WTC11 (cell line): Measurements from ENCODE around the gene NTN4. TPM values are rescaled to one million over a fixed set of nuclear protein-coding genes. Genes with fewer than 3 reads are reported as not detected.
A peak's percentile ranks its signal among the peaks of the same experiment; 100 is the strongest.

Experiments used
- ATAC-seq: fragments of 200-7000 bp; cut with Tn5 transposase; 2 replicates; pipeline ENCODE4 v1.10.0; 2021; ENCODE audit warnings: mild to moderate bottlenecking, moderate library complexity
- CTCF ChIA-PET: fragments of 300-600 bp; sonication (Branson Sonifier 250); formaldehyde crosslinking; loops from one replicate; lab custom pipeline; 2021; ENCODE audit warnings: antibody characterized with exemption; lab: Charles Lee
- POLR2A ChIA-PET: fragments of 350-600 bp; sonication (Branson Sonifier 250); formaldehyde crosslinking; loops from one replicate; lab custom pipeline; 2021; ENCODE audit warnings: antibody characterized with exemption; lab: Charles Lee
- DNase-seq: peaks from one replicate; pipeline ENCODE4 v3.0.0; 2021; ENCODE audit warnings: low spot score
- H3K27ac Mint-ChIP-seq: 2 replicates; pipeline ENCODE4 v1.8.0; 2021; ENCODE audit warnings: mixed read lengths
- H3K27me3 Mint-ChIP-seq: 2 replicates; pipeline ENCODE4 v1.8.0; 2021; ENCODE audit warnings: low read depth, mild to moderate bottlenecking, moderate library complexity, mixed read lengths
- H3K36me3 Mint-ChIP-seq: 2 replicates; pipeline ENCODE4 v1.8.0; 2021; ENCODE audit warnings: mixed read lengths
- H3K4me1 Mint-ChIP-seq: 2 replicates; pipeline ENCODE4 v1.8.0; 2022; ENCODE audit warnings: mixed read lengths
- H3K4me3 Mint-ChIP-seq: 2 replicates; pipeline ENCODE4 v1.8.0; 2021; ENCODE audit warnings: mild to moderate bottlenecking, moderate library complexity, mixed read lengths
- H3K9me3 Mint-ChIP-seq: 2 replicates; pipeline ENCODE4 v1.8.0; 2021; ENCODE audit warnings: mixed read lengths
- AFF4 ChIP-seq: sonication (generic); formaldehyde crosslinking; IDR thresholded peaks from 2 replicates; pipeline ENCODE4 v1.8.1; 2023; ENCODE audit warnings: mild to moderate bottlenecking, missing genetic modification reagents, borderline replicate concordance
- ATF1 ChIP-seq: sonication (generic); formaldehyde crosslinking; IDR thresholded peaks from 2 replicates; pipeline ENCODE4 v1.8.1; 2023; ENCODE audit warnings: mild to moderate bottlenecking, moderate library complexity, missing genetic modification reagents
- CREM ChIP-seq: sonication (generic); formaldehyde crosslinking; IDR thresholded peaks from 2 replicates; pipeline ENCODE4 v1.8.1; 2022; ENCODE audit warnings: mild to moderate bottlenecking, missing genetic modification reagents, moderate library complexity
- E2F4 ChIP-seq: sonication (generic); formaldehyde crosslinking; IDR thresholded peaks from 2 replicates; pipeline ENCODE4 v1.8.1; 2022; ENCODE audit warnings: low read depth, mild to moderate bottlenecking, moderate library complexity, missing genetic modification reagents, borderline replicate concordance
- EMX1 ChIP-seq: fragments of 250-450 bp; sonication (Bioruptor Pico); IDR thresholded peaks from 2 replicates; pipeline ENCODE4 v1.8.0; 2021; ENCODE audit warnings: mild to moderate bottlenecking
- ETV6 ChIP-seq: sonication (generic); formaldehyde crosslinking; IDR thresholded peaks from 2 replicates; pipeline ENCODE4 v1.8.1; 2022; ENCODE audit warnings: mild to moderate bottlenecking, missing genetic modification reagents
- KAT7 ChIP-seq: sonication (generic); formaldehyde crosslinking; IDR thresholded peaks from 2 replicates; pipeline ENCODE4 v1.8.1; 2023; ENCODE audit warnings: missing genetic modification reagents, mild to moderate bottlenecking, borderline replicate concordance
- OVOL2 ChIP-seq: fragments of 250-450 bp; sonication (Bioruptor Pico); IDR thresholded peaks from 2 replicates; pipeline ENCODE4 v1.9.0; 2021; ENCODE audit warnings: mild to moderate bottlenecking, borderline replicate concordance
- SMAD4 ChIP-seq: sonication (generic); formaldehyde crosslinking; IDR thresholded peaks from 2 replicates; pipeline ENCODE4 v1.8.0; 2022; ENCODE audit warnings: mild to moderate bottlenecking, missing genetic modification reagents
- USF2 ChIP-seq: sonication (generic); formaldehyde crosslinking; IDR thresholded peaks from 2 replicates; pipeline ENCODE4 v1.8.1; 2023; ENCODE audit warnings: mild to moderate bottlenecking, missing genetic modification reagents, moderate library complexity
- ZNF138 ChIP-seq: sonication (generic); formaldehyde crosslinking; conservative IDR thresholded peaks from 2 replicates; pipeline ENCODE4 v1.8.1; 2022; ENCODE audit warnings: mild to moderate bottlenecking, moderate library complexity, missing genetic modification reagents
- ZNF416 ChIP-seq: fragments of 250-450 bp; sonication (Bioruptor Pico); IDR thresholded peaks from 2 replicates; pipeline ENCODE4 v1.9.0; 2021; ENCODE audit warnings: mild to moderate bottlenecking, inconsistent platforms
- ZNF423 ChIP-seq: fragments of 250-450 bp; sonication (Bioruptor Pico); IDR thresholded peaks from 2 replicates; pipeline ENCODE4 v2.1.2; 2022; ENCODE audit warnings: mild to moderate bottlenecking, moderate library complexity
- total RNA-seq: library from RNA; stranded (reverse); gene quantifications from 3 replicates; pipeline ENCODE4 v1.2.3, GENCODE V29; 2021
- TF ChIP-seq, protein P1 (sequence below): sonication (generic); formaldehyde crosslinking; IDR thresholded peaks from 2 replicates; pipeline ENCODE4 v1.8.0; 2022; ENCODE audit warnings: mild to moderate bottlenecking, missing genetic modification reagents
- TF ChIP-seq, protein P2 (sequence below): fragments of 250-450 bp; sonication (Bioruptor Pico); IDR thresholded peaks from 2 replicates; pipeline ENCODE4 v2.1.2; 2022; ENCODE audit warnings: mild to moderate bottlenecking, moderate library complexity
- TF ChIP-seq, protein P3 (sequence below): sonication (generic); formaldehyde crosslinking; IDR thresholded peaks from 2 replicates; pipeline ENCODE4 v1.8.1; 2022; ENCODE audit warnings: mild to moderate bottlenecking, moderate library complexity, missing genetic modification reagents
- TF ChIP-seq, protein P4 (sequence below): fragments of 200-600 bp; IDR thresholded peaks from 2 replicates; pipeline ENCODE4 v1.8.0; 2022; ENCODE audit warnings: antibody characterized with exemption
- TF ChIP-seq, protein P5 (sequence below): sonication (generic); formaldehyde crosslinking; IDR thresholded peaks from 2 replicates; pipeline ENCODE4 v1.8.0; 2023; ENCODE audit warnings: missing genetic modification reagents, mild to moderate bottlenecking, borderline replicate concordance

NTN4 gene
- total RNA-seq, 1 experiment from 2014 or later = 2.7 TPM

GRCh38 chr12:95718772-95719171 lies 71.8 kb downstream of the NTN4 start:
- Mint-ChIP-seq H3K4me1 (peaks cover 28% of the 10 kb centered on the region), H3K36me3 (no peaks in the 10 kb centered on the region), H3K4me3 (no peak overlapping the region), H3K27ac (no peak overlapping the region), H3K9me3 (no peaks in the 10 kb centered on the region)
- ChIA-PET CTCF (no interaction called here), POLR2A (no interaction called here)
- TF ChIP-seq, protein P1, sequence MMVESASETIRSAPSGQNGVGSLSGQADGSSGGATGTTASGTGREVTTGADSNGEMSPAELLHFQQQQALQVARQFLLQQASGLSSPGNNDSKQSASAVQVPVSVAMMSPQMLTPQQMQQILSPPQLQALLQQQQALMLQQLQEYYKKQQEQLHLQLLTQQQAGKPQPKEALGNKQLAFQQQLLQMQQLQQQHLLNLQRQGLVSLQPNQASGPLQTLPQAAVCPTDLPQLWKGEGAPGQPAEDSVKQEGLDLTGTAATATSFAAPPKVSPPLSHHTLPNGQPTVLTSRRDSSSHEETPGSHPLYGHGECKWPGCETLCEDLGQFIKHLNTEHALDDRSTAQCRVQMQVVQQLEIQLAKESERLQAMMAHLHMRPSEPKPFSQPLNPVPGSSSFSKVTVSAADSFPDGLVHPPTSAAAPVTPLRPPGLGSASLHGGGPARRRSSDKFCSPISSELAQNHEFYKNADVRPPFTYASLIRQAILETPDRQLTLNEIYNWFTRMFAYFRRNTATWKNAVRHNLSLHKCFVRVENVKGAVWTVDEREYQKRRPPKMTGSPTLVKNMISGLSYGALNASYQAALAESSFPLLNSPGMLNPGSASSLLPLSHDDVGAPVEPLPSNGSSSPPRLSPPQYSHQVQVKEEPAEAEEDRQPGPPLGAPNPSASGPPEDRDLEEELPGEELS (CRISPR knock-in tag) = no peak
- TF ChIP-seq ZNF138 (CRISPR knock-in tag) (no peak), ZNF423 (CRISPR knock-in tag) (no peak)
- TF ChIP-seq, protein P2, sequence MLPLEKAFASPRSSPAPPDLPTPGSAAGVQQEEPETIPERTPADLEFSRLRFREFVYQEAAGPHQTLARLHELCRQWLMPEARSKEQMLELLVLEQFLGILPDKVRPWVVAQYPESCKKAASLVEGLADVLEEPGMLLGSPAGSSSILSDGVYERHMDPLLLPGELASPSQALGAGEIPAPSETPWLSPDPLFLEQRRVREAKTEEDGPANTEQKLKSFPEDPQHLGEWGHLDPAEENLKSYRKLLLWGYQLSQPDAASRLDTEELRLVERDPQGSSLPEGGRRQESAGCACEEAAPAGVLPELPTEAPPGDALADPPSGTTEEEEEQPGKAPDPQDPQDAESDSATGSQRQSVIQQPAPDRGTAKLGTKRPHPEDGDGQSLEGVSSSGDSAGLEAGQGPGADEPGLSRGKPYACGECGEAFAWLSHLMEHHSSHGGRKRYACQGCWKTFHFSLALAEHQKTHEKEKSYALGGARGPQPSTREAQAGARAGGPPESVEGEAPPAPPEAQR (CRISPR knock-in tag) = no peak
- TF ChIP-seq, protein P3, sequence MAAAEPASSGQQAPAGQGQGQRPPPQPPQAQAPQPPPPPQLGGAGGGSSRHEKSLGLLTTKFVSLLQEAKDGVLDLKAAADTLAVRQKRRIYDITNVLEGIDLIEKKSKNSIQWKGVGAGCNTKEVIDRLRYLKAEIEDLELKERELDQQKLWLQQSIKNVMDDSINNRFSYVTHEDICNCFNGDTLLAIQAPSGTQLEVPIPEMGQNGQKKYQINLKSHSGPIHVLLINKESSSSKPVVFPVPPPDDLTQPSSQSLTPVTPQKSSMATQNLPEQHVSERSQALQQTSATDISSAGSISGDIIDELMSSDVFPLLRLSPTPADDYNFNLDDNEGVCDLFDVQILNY (CRISPR knock-in tag) = no peak
- TF ChIP-seq, all 79 proteins: peak for 0
- no peak for DNase-seq
- H3K27me3 Mint-ChIP-seq = no peaks in the 10 kb centered on the region
- ATAC-seq = no peak

DNA sequence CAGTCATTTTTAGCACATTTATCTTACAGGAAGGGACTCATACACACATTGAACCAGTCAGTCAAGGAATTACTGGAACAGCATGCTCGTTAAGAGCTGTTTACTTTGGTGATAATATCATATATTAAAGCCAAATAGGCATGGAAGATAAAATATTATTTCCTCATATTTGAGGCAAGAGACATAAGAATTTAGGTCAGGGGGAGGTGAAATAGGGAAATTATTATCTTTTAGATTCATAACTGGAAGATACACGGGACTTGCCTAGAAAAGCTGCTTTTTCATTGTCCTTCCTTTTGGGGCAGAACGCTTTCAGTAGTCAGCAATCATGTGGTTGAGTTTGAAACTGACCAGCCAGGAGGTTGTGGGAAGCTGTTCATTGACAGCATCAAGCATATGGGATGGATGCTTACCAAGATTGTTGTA lies 72.5 kb downstream of the NTN4 start:
- Mint-ChIP-seq H3K4me1 (peaks cover 25% of the 10 kb centered on the region), H3K27ac (peak overlapping the region; percentile 68; the same call in 1 of the 2 replicates), H3K27me3 (no peaks in the 10 kb centered on the region), H3K36me3 (no peaks in the 10 kb centered on the region), H3K9me3 (no peaks in the 10 kb centered on the region), H3K4me3 (no peak overlapping the region)
- POLR2A ChIA-PET = interaction anchor here (0.5 to 0.6 kb wide), 2 partner anchors 12 to 80 kb away, joined by 3 to 5 read pairs; no protein-coding TSS in a partner anchor
- no peak for DNase-seq
- ATAC-seq = no peak
- CTCF ChIA-PET = no interaction called here
- no peak for TF ChIP-seq SMAD4
- TF ChIP-seq KAT7 (CRISPR knock-in tag) = no peak
- no peak for TF ChIP-seq CREM
- TF ChIP-seq ZNF416 (CRISPR knock-in tag) = no peak
- TF ChIP-seq, protein P4, sequence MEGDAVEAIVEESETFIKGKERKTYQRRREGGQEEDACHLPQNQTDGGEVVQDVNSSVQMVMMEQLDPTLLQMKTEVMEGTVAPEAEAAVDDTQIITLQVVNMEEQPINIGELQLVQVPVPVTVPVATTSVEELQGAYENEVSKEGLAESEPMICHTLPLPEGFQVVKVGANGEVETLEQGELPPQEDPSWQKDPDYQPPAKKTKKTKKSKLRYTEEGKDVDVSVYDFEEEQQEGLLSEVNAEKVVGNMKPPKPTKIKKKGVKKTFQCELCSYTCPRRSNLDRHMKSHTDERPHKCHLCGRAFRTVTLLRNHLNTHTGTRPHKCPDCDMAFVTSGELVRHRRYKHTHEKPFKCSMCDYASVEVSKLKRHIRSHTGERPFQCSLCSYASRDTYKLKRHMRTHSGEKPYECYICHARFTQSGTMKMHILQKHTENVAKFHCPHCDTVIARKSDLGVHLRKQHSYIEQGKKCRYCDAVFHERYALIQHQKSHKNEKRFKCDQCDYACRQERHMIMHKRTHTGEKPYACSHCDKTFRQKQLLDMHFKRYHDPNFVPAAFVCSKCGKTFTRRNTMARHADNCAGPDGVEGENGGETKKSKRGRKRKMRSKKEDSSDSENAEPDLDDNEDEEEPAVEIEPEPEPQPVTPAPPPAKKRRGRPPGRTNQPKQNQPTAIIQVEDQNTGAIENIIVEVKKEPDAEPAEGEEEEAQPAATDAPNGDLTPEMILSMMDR = no peak
- no peak for TF ChIP-seq AFF4 (CRISPR knock-in tag)
- no peak for TF ChIP-seq ZNF138 (CRISPR knock-in tag)
- TF ChIP-seq, protein P5, sequence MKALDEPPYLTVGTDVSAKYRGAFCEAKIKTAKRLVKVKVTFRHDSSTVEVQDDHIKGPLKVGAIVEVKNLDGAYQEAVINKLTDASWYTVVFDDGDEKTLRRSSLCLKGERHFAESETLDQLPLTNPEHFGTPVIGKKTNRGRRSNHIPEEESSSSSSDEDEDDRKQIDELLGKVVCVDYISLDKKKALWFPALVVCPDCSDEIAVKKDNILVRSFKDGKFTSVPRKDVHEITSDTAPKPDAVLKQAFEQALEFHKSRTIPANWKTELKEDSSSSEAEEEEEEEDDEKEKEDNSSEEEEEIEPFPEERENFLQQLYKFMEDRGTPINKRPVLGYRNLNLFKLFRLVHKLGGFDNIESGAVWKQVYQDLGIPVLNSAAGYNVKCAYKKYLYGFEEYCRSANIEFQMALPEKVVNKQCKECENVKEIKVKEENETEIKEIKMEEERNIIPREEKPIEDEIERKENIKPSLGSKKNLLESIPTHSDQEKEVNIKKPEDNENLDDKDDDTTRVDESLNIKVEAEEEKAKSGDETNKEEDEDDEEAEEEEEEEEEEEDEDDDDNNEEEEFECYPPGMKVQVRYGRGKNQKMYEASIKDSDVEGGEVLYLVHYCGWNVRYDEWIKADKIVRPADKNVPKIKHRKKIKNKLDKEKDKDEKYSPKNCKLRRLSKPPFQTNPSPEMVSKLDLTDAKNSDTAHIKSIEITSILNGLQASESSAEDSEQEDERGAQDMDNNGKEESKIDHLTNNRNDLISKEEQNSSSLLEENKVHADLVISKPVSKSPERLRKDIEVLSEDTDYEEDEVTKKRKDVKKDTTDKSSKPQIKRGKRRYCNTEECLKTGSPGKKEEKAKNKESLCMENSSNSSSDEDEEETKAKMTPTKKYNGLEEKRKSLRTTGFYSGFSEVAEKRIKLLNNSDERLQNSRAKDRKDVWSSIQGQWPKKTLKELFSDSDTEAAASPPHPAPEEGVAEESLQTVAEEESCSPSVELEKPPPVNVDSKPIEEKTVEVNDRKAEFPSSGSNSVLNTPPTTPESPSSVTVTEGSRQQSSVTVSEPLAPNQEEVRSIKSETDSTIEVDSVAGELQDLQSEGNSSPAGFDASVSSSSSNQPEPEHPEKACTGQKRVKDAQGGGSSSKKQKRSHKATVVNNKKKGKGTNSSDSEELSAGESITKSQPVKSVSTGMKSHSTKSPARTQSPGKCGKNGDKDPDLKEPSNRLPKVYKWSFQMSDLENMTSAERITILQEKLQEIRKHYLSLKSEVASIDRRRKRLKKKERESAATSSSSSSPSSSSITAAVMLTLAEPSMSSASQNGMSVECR (CRISPR knock-in tag) = no peak
- TF ChIP-seq ATF1 (CRISPR knock-in tag) = no peak
- no peak for TF ChIP-seq ETV6 (CRISPR knock-in tag)
- TF ChIP-seq OVOL2 (CRISPR knock-in tag) = no peak
- no peak for TF ChIP-seq USF2 (CRISPR knock-in tag)
- TF ChIP-seq EMX1 (CRISPR knock-in tag) = no peak
- TF ChIP-seq E2F4 (CRISPR knock-in tag) = no peak
